Testis (tissue), 2 donors: ENCODE results near the gene PHF21A.

ENCODE experiments used
- CTCF ChIP-seq, 3 experiments: fragments of 450-650 bp in 2 of 3; fragments of 200-600 bp in 1 of 3; sonication (generic) in 1 of 3; IDR thresholded peaks; one replicate each; pipeline ENCODE4 v1.5.1; 2016 to 2019; ENCODE audit warnings: antibody characterized with exemption in 3 of 3, mild to moderate bottlenecking in 2 of 3, moderate library complexity in 1 of 3
- POLR2A ChIP-seq: fragments of 450-650 bp; IDR thresholded peaks from one replicate; pipeline ENCODE4 v1.6.1; 2017; ENCODE audit warnings: antibody characterized with exemption, mild to moderate bottlenecking, moderate library complexity

- TF ChIP-seq POLR2A: no peak
- no peak for TF ChIP-seq CTCF (IDR thresholded peaks at IDR 0.05)
Measured at GRCh38 chr11:45904309-45904915, 216.8 kb downstream of the PHF21A start.
